ENCODE results near the gene NR2E3. TPM values are rescaled to one million over a fixed set of nuclear protein-coding genes. Genes with fewer than 3 reads are reported as not detected.

The NR2E3 gene
- total RNA-seq, 1 donor from 2014 or later, result not detected

DNA sequence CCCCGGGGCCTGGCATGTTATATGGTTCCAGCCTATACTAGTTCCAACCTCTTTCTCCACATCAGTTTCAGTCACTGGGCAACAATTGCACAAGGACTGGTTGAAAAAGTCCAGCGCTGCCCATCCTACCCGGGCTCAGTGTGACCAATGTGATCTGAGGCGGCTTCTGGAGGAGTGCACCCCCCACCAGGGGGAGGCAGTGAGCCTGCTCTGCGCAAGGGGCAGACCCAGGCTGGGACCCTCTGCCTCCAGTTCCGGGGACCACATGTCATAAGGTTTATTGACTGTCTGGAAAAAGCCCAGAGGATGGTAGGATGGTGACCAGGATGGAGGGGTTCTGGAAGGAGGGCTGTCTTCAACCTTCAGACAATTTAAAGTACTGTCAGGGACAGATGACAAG is 25.6 kb upstream of the NR2E3 start:
- no peak for ATAC-seq (ENCODE audit: low read depth)
- CTCF ChIA-PET, result interaction anchor here (0.7 to 1.9 kb wide), 2 partner anchors 369 to 372 kb away, joined by 3 to 17 read pairs; no protein-coding TSS in a partner anchor
- intact Hi-C loops (cut with micrococcal nuclease), result loop anchor here (1.0 kb wide), 1 partner anchor 372 kb away; no protein-coding TSS in a partner anchor
- Mint-ChIP-seq H3K27me3 (peaks cover 16% of the 10 kb centered on the region), H3K27ac (no peak overlapping the region), H3K4me3 (no peak overlapping the region), H3K4me1 (peaks cover 5% of the 10 kb centered on the region), H3K9me3 (no peaks in the 10 kb centered on the region), H3K36me3 (ENCODE audit: low read depth) (no peaks in the 10 kb centered on the region)
- TF ChIP-seq, protein P1, sequence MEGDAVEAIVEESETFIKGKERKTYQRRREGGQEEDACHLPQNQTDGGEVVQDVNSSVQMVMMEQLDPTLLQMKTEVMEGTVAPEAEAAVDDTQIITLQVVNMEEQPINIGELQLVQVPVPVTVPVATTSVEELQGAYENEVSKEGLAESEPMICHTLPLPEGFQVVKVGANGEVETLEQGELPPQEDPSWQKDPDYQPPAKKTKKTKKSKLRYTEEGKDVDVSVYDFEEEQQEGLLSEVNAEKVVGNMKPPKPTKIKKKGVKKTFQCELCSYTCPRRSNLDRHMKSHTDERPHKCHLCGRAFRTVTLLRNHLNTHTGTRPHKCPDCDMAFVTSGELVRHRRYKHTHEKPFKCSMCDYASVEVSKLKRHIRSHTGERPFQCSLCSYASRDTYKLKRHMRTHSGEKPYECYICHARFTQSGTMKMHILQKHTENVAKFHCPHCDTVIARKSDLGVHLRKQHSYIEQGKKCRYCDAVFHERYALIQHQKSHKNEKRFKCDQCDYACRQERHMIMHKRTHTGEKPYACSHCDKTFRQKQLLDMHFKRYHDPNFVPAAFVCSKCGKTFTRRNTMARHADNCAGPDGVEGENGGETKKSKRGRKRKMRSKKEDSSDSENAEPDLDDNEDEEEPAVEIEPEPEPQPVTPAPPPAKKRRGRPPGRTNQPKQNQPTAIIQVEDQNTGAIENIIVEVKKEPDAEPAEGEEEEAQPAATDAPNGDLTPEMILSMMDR (IDR thresholded peaks at IDR 0.05), result no peak
- POLR2A ChIA-PET, result no interaction called here
- no peak for DNase-seq

DNA sequence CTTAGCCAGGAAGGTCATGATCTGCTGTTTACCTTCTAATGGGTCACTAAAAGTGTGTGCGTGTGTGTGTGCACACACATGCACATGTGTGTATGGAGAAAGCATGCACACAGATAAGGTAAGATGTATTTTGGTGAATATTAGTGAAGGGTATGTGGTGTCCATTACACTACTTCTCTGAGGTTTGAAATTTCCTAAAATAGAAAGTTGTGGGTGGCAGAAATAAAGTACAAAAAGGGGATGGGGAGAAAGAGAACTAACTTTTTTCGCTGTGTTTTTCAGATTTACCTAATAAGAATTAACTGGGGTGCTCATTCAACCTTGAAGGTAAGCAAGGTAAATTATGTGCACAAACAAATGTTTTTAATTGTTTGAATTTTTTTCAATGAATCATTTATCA is 24.4 kb upstream of the NR2E3 start:
- Mint-ChIP-seq H3K4me1 (no peaks in the 10 kb centered on the region), H3K9me3 (no peaks in the 10 kb centered on the region), H3K27ac (no peak overlapping the region), H3K27me3 (peaks cover 9% of the 10 kb centered on the region), H3K4me3 (no peak overlapping the region), H3K36me3 (ENCODE audit: low read depth) (no peaks in the 10 kb centered on the region)
- no peak for DNase-seq
- ATAC-seq (ENCODE audit: low read depth), result no peak
- TF ChIP-seq, protein P1 (IDR thresholded peaks at IDR 0.05), result no peak
- ChIA-PET POLR2A (no interaction called here), CTCF (interaction anchor here (0.9 kb wide), 1 partner anchor 370 kb away, joined by 3 read pairs; no protein-coding TSS in a partner anchor)
- intact Hi-C loops (cut with micrococcal nuclease), result no loop called here

DNA sequence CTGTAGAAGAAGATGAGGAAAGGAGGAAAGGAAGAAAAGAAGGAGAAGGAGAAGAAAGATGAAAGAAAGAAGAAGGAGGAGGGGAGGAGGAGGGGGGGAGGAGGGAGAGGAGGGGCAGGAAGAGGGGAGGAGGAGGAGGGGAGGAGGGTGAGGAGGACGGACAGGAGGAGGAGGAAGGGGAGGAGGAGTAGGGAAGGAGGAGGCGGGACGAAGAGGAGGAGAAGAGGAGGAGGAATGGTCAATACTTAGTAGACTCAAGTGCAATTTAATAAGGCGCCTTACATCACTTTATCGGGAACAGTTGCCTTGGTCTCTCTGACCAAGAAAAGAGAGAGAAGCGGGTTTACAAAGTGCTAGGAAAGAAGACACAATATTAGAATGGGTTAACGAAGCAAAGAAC is 23.7 kb upstream of the NR2E3 start:
- Mint-ChIP-seq H3K4me3 (no peak overlapping the region), H3K27me3 (peaks cover 4% of the 10 kb centered on the region), H3K9me3 (no peaks in the 10 kb centered on the region), H3K27ac (no peak overlapping the region), H3K36me3 (ENCODE audit: low read depth) (no peaks in the 10 kb centered on the region), H3K4me1 (no peaks in the 10 kb centered on the region)
- TF ChIP-seq, protein P1 (IDR thresholded peaks at IDR 0.05), result no peak
- DNase-seq, result no peak
- ChIA-PET CTCF (interaction anchor here (0.9 to 1.1 kb wide), 2 partner anchors 369 kb away, joined by 3 read pairs; no protein-coding TSS in a partner anchor), POLR2A (no interaction called here)
- intact Hi-C loops (cut with micrococcal nuclease), result no loop called here
- no peak for ATAC-seq (ENCODE audit: low read depth)

DNA sequence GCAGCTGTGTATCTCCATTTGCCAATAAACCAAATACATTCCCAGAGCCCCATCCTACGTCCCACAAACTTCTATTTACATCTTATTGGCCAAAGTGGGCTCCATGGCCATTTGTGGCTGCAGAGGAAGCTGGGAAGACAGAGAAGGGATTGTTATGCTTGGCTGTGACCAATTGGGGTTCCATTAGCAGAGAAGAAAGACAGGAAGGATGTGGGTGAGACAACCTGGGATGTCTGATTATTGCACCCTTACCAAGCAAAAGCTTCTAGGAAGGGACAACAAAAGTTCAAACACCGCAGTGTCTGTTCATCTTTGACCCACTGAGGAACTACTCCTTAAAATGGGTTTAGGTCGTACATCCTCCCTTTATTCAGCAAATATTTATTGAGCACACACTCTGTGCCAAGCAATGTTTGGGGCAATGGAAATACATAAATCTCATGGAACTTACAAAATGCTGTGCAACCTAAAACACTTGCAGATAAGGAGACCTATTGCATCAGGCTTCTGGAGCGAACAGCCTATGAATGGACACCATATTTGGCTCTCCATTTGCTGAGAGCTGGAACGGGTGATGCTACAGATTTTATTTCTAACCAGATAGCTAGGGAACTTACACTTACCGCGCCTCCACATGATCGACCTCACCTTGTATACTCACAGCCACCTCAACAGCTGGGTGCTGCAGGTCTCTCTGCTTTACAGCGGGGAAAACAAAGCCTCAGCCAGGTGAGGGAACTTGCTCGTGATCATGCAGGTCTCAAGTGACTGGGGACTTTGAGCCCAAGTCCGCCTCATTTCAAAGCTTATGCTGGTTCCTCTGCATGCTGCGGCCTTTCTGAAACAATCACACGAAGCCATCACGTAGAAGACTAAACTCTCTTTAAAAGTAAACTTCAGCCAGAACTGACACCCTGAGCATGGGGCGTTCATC is 21.4 kb upstream of the NR2E3 start:
- H3K4me1 Mint-ChIP-seq, result no peaks in the 10 kb centered on the region
- no peaks in the 10 kb centered on the region for H3K36me3 Mint-ChIP-seq (ENCODE audit: low read depth)
- H3K27ac Mint-ChIP-seq, result no peak overlapping the region
- peaks cover 4% of the 10 kb centered on the region for H3K27me3 Mint-ChIP-seq
- no peak for DNase-seq
- no peak overlapping the region for H3K4me3 Mint-ChIP-seq
- ATAC-seq (ENCODE audit: low read depth), result no peak
- ChIA-PET CTCF (no interaction called here), POLR2A (no interaction called here)
- TF ChIP-seq, protein P1 (IDR thresholded peaks at IDR 0.05), result no peak
- no peaks in the 10 kb centered on the region for H3K9me3 Mint-ChIP-seq
- intact Hi-C loops (cut with micrococcal nuclease), result no loop called here

DNA sequence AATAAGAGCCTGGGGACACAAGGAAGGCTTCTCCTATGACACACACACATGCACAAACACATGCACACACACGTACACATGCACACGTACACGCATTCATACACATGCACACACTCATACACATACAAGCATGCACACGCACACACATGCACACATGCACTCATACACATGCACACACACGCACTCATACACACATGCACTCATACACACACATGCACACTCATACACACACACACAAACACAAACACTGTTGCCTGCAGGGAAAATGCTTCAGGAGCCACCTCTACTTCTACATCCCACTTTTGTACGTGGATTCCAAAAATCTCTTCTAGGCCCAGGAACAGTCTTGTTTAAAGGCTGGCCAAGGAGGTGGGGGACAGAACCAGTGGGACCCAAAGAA is 20.7 kb upstream of the NR2E3 start:
- peaks cover 4% of the 10 kb centered on the region for H3K27me3 Mint-ChIP-seq
- H3K27ac Mint-ChIP-seq, result no peak overlapping the region
- TF ChIP-seq, protein P1 (IDR thresholded peaks at IDR 0.05), result no peak
- H3K4me3 Mint-ChIP-seq, result no peak overlapping the region
- H3K9me3 Mint-ChIP-seq, result no peaks in the 10 kb centered on the region
- ATAC-seq (ENCODE audit: low read depth), result no peak
- no peaks in the 10 kb centered on the region for H3K4me1 Mint-ChIP-seq
- CTCF ChIA-PET, result interaction anchor here (1.2 kb wide), 1 partner anchor 366 kb away, joined by 3 read pairs; no protein-coding TSS in a partner anchor
- no peaks in the 10 kb centered on the region for H3K36me3 Mint-ChIP-seq (ENCODE audit: low read depth)
- no peak for DNase-seq
- POLR2A ChIA-PET, result no interaction called here
- intact Hi-C loops (cut with micrococcal nuclease), result no loop called here
